H9 (cell line): ENCODE measurements around the gene SYNGAP1. TPM values are rescaled to one million over a fixed set of nuclear protein-coding genes. Genes with fewer than 3 reads are reported as not detected.
A peak's percentile ranks its signal among the peaks of the same experiment; 100 is the strongest.

ENCODE experiments used
- DNase-seq: peaks from one replicate; pipeline ENCODE4 v3.0.0-alpha.2; 2017
- H2AFZ ChIP-seq: one replicate; pipeline ENCODE4 v1.6.1; 2013; ENCODE audit warnings: mild to moderate bottlenecking, low read length, control low read depth, moderate library complexity
- H2AK5ac ChIP-seq: 2 replicates; pipeline ENCODE4 v1.6.1; 2013; ENCODE audit warnings: low read length, control low read depth, mixed read lengths; ENCODE audit not compliant: insufficient read length
- H2BK120ac ChIP-seq: one replicate; pipeline ENCODE4 v1.6.1; 2013; ENCODE audit warnings: low read depth, mild to moderate bottlenecking, low read length, control low read depth, inconsistent platforms; ENCODE audit not compliant: poor library complexity, severe bottlenecking
- H2BK12ac ChIP-seq: 2 replicates; pipeline ENCODE4 v1.6.1; 2013; ENCODE audit warnings: low read length, control low read depth, mixed read lengths, low read depth; ENCODE audit not compliant: insufficient read length
- H2BK15ac ChIP-seq: 2 replicates; pipeline ENCODE4 v1.6.1; 2013; ENCODE audit warnings: low read depth, low read length, control low read depth
- H2BK20ac ChIP-seq: one replicate; pipeline ENCODE4 v1.6.1; 2013; ENCODE audit warnings: low read depth, mild to moderate bottlenecking, low read length, control low read depth, inconsistent platforms; ENCODE audit not compliant: poor library complexity, severe bottlenecking
- H2BK5ac ChIP-seq: 2 replicates; pipeline ENCODE4 v1.6.1; 2013; ENCODE audit warnings: low read length, control low read depth, mixed read lengths; ENCODE audit not compliant: insufficient read length
- H3K14ac ChIP-seq: 2 replicates; pipeline ENCODE4 v1.6.1; 2013; ENCODE audit warnings: low read length, control low read depth; ENCODE audit not compliant: insufficient read depth
- H3K18ac ChIP-seq: 2 replicates; pipeline ENCODE4 v1.6.1; 2013; ENCODE audit warnings: low read depth, mild to moderate bottlenecking, mixed read lengths, low read length, control low read depth; ENCODE audit not compliant: insufficient read length
- H3K23ac ChIP-seq: 2 replicates; pipeline ENCODE4 v1.6.1; 2013; ENCODE audit warnings: low read length, control low read depth, mixed read lengths, low read depth; ENCODE audit not compliant: insufficient read length
- H3K23me2 ChIP-seq: 2 replicates; pipeline ENCODE4 v1.6.1; 2013; ENCODE audit warnings: low read depth, mild to moderate bottlenecking, mixed read lengths, low read length, control low read depth; ENCODE audit not compliant: insufficient read length, poor library complexity, severe bottlenecking
- H3K27ac ChIP-seq: 2 replicates; pipeline ENCODE4 v1.5.1; 2013; ENCODE audit warnings: low read length, control low read depth, mixed read lengths, low read depth; ENCODE audit not compliant: insufficient read length
- H3K27me3 ChIP-seq: 2 replicates; pipeline ENCODE4 v1.6.1; 2013; ENCODE audit warnings: low read length, control low read depth, inconsistent platforms; ENCODE audit not compliant: insufficient read depth
- H3K4ac ChIP-seq: 2 replicates; pipeline ENCODE4 v1.6.1; 2013; ENCODE audit warnings: low read depth, mild to moderate bottlenecking, control low read depth, inconsistent platforms, low read length, moderate library complexity
- H3K4me1 ChIP-seq: 2 replicates; pipeline ENCODE4 v1.6.1; 2013; ENCODE audit warnings: low read length, control low read depth, inconsistent platforms; ENCODE audit not compliant: insufficient read depth
- H3K4me2 ChIP-seq: 2 replicates; pipeline ENCODE4 v1.6.1; 2013; ENCODE audit warnings: low read length, control low read depth, mixed read lengths; ENCODE audit not compliant: insufficient read length, insufficient read depth
- H3K56ac ChIP-seq: 2 replicates; pipeline ENCODE4 v1.6.1; 2013; ENCODE audit warnings: low read depth, mild to moderate bottlenecking, mixed read lengths, low read length, control low read depth; ENCODE audit not compliant: insufficient read length
- H3K79me1 ChIP-seq: 2 replicates; pipeline ENCODE4 v1.6.1; 2013; ENCODE audit warnings: low read depth, mild to moderate bottlenecking, moderate library complexity, low read length, control low read depth, inconsistent platforms; ENCODE audit not compliant: insufficient read depth, poor library complexity, severe bottlenecking
- H3K79me2 ChIP-seq: 2 replicates; pipeline ENCODE4 v1.6.1; 2013; ENCODE audit warnings: low read length, control low read depth, inconsistent platforms; ENCODE audit not compliant: insufficient read depth
- H3K9ac ChIP-seq: 2 replicates; pipeline ENCODE4 v1.6.1; 2013; ENCODE audit warnings: low read length, control low read depth, mixed read lengths; ENCODE audit not compliant: insufficient read length; ENCODE audit errors: extremely low read depth
- H3K9me3 ChIP-seq: one replicate; pipeline ENCODE4 v1.6.1; 2013; ENCODE audit warnings: low read depth, low read length, inconsistent platforms; ENCODE audit not compliant: control insufficient read depth
- H3T11ph ChIP-seq: one replicate; pipeline ENCODE4 v1.6.1; 2013; ENCODE audit warnings: mild to moderate bottlenecking, low read length, control low read depth, inconsistent platforms
- H4K20me1 ChIP-seq: one replicate; pipeline ENCODE4 v1.6.1; 2013; ENCODE audit not compliant: control insufficient read depth, insufficient read length, insufficient read depth
- H4K5ac ChIP-seq: 2 replicates; pipeline ENCODE4 v1.6.1; 2013; ENCODE audit warnings: low read depth, mild to moderate bottlenecking, mixed read lengths, low read length, control low read depth; ENCODE audit not compliant: insufficient read length
- H4K8ac ChIP-seq: replicated peaks from 2 replicates; pipeline ENCODE4 v1.6.1; 2013; ENCODE audit warnings: low read length, control low read depth, mixed read lengths, low read depth; ENCODE audit not compliant: insufficient read length
- H4K91ac ChIP-seq: 2 replicates; pipeline ENCODE4 v1.6.1; 2013; ENCODE audit warnings: low read depth, mild to moderate bottlenecking, moderate library complexity, mixed read lengths, low read length, control low read depth; ENCODE audit not compliant: insufficient read length
- H3K27ac Mint-ChIP-seq, 3 experiments: 2 replicates in 2 of 3; 3 replicates in 1 of 3; pipeline ENCODE4 v1.8.0; 2020 to 2021; ENCODE audit warnings: mixed read lengths in 3 of 3, mild to moderate bottlenecking in 1 of 3, moderate library complexity in 1 of 3
- H3K27me3 Mint-ChIP-seq: 2 replicates; pipeline ENCODE4 v1.8.0; 2021; ENCODE audit warnings: low read depth, mild to moderate bottlenecking, moderate library complexity, mixed read lengths
- H3K36me3 Mint-ChIP-seq, 3 experiments: 2 replicates in 2 of 3; 3 replicates in 1 of 3; pipeline ENCODE4 v1.8.0; 2020 to 2021; ENCODE audit warnings: low read depth in 3 of 3, mixed read lengths in 3 of 3; ENCODE audit not compliant: insufficient read depth in 1 of 3
- H3K4me1 Mint-ChIP-seq, 2 experiments: 2 replicates each; pipeline ENCODE4 v1.8.0; 2020; ENCODE audit warnings: mixed read lengths in 2 of 2
- H3K4me3 Mint-ChIP-seq, 2 experiments: 2 replicates in 1 of 2; 3 replicates in 1 of 2; pipeline ENCODE4 v1.8.0; 2020 to 2021; ENCODE audit warnings: mild to moderate bottlenecking in 2 of 2, mixed read lengths in 2 of 2, moderate library complexity in 1 of 2
- H3K9me3 Mint-ChIP-seq, 2 experiments: 2 replicates in 1 of 2; 3 replicates in 1 of 2; pipeline ENCODE4 v1.8.0; 2020; ENCODE audit warnings: mild to moderate bottlenecking in 2 of 2, mixed read lengths in 2 of 2, moderate library complexity in 1 of 2
- WGBS: extraction: QIAGEN DNeasy Blood & Tissue Kit; methylation state at CpG from one replicate; pipeline ENCODE4 v1.1.7; 2013; ENCODE audit warnings: missing lambda C conversion rate, low lambda C conversion rate, mixed read lengths; ENCODE audit not compliant: insufficient read length; ENCODE audit errors: extremely low coverage; 5-methylcytosine and 5-hydroxymethylcytosine counted together
- total RNA-seq: library from RNA; stranded (reverse); gene quantifications from 2 replicates; pipeline ENCODE4 v1.2.1, GENCODE V29; 2021
- TF ChIP-seq, protein P1 (sequence below): fragments of 200-600 bp; sonication (generic); conservative IDR thresholded peaks from 3 replicates; pipeline ENCODE4 v1.8.0; 2021; ENCODE audit warnings: antibody characterized with exemption, mild to moderate bottlenecking

The SYNGAP1 gene
- total RNA-seq, 1 experiment from 2014 or later = 121 TPM

DNA sequence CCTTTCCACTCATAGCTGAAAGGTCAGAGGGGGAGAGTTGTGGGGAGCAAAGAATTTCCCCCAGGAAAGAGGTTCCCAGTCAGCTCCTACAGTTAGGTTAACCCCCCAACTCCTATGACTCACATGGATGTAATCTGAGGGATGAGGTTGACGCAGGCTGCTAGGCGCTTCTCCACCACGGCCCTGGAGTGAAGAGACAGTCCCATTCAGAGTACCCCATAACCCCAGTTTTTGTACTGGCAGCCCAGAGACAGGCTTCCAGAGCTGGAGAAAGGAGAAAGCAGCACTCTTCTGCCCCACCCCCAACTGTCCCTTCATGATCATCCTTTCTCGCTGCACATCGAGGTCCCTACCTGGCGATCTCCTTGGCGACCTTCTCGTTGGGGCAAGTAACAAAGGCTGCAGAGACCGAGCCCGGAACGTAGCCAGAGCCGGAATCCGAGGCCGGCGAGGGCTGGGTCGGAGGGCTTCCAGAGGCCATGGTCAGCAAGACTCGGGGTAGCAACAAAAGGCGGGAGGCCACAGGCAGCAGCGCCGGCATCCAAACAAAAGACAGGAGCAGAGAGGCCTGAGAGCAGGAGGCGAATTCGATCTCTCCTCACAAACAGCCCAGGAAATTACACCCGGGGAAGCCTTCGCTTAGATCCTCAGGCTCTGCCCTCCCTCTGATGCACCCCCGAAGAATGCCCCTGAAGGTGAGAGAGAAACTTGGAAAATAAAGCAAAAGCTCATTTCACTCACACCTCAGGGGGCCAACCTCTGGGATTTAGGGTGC is 2.5 kb upstream of the SYNGAP1 start:
- no peak overlapping the region; the same call in 1 of the 2 replicates for H3K14ac ChIP-seq
- H3K27me3 Mint-ChIP-seq = peaks cover 1% of the 10 kb centered on the region
- H3K56ac ChIP-seq = no peak overlapping the region
- H3K4me2 ChIP-seq = peak overlapping the region; percentile 96
- no peak overlapping the region for H3T11ph ChIP-seq
- H2BK20ac ChIP-seq = no peak overlapping the region
- peaks cover 10% of the 10 kb centered on the region; the same call in 1 of the 2 replicates for H3K79me2 ChIP-seq
- peaks cover 3% of the 10 kb centered on the region; the same call in 1 of the 2 replicates for H3K4me1 ChIP-seq
- H3K4ac ChIP-seq = no peak overlapping the region
- peaks cover 51 to 63% of the 10 kb centered on the region in 2 experiments for H3K4me1 Mint-ChIP-seq
- H2BK5ac ChIP-seq = no peak overlapping the region
- H2BK15ac ChIP-seq = no peak overlapping the region
- no peak overlapping the region for H2BK12ac ChIP-seq
- H3K23ac ChIP-seq = no peak overlapping the region
- H3K9ac ChIP-seq = peak overlapping the region; percentile 81
- no peak overlapping the region for H2AFZ ChIP-seq
- no peaks in the 10 kb centered on the region for H3K9me3 Mint-ChIP-seq
- no CpG with 5 or more reads among the region's 25 CpGs for whole genome bisulfite sequencing
- H3K27me3 ChIP-seq = no peaks in the 10 kb centered on the region
- peak; percentile 37 for DNase-seq
- H3K79me1 ChIP-seq = no peaks in the 10 kb centered on the region
- no peak overlapping the region for H2BK120ac ChIP-seq
- peak overlapping the region; percentile 6 for H3K27ac ChIP-seq
- peak overlapping the region; percentile 97 to 98 for H3K4me3 Mint-ChIP-seq
- H3K18ac ChIP-seq = peak overlapping the region; percentile 6
- H3K9me3 ChIP-seq = no peaks in the 10 kb centered on the region
- no peak overlapping the region for H4K5ac ChIP-seq
- H3K27ac Mint-ChIP-seq = peak overlapping the region; percentile 97 to 100 (median 98)
- TF ChIP-seq, protein P1, sequence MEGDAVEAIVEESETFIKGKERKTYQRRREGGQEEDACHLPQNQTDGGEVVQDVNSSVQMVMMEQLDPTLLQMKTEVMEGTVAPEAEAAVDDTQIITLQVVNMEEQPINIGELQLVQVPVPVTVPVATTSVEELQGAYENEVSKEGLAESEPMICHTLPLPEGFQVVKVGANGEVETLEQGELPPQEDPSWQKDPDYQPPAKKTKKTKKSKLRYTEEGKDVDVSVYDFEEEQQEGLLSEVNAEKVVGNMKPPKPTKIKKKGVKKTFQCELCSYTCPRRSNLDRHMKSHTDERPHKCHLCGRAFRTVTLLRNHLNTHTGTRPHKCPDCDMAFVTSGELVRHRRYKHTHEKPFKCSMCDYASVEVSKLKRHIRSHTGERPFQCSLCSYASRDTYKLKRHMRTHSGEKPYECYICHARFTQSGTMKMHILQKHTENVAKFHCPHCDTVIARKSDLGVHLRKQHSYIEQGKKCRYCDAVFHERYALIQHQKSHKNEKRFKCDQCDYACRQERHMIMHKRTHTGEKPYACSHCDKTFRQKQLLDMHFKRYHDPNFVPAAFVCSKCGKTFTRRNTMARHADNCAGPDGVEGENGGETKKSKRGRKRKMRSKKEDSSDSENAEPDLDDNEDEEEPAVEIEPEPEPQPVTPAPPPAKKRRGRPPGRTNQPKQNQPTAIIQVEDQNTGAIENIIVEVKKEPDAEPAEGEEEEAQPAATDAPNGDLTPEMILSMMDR = no peak
- peaks cover 31 to 54% (median 49%) of the 10 kb centered on the region in 3 experiments for H3K36me3 Mint-ChIP-seq
- H2AK5ac ChIP-seq = no peak overlapping the region
- H3K23me2 ChIP-seq = peaks cover 21% of the 10 kb centered on the region
- no peak overlapping the region for H4K91ac ChIP-seq
- no peak overlapping the region for H4K8ac ChIP-seq
- no peaks in the 10 kb centered on the region for H4K20me1 ChIP-seq
